HAP-1 (cell line): ENCODE data around the gene C1orf115.
"Not testable (repeated sequence)": the region's sequence is repeated elsewhere in the genome, so short reads cannot be mapped to it uniquely, and the experiment has no call there.

Source experiments
- DNase-seq, 2 experiments: peaks; one replicate each; pipeline ENCODE4 v3.0.0-alpha.2; 2016 to 2020; ENCODE audit warnings: low spot score in 2 of 2
- H3K27me3 ChIP-seq: fragments of 250-450 bp; sonication (Bioruptor Pico); 2 replicates; pipeline ENCODE4 v1.5.1; 2020; ENCODE audit warnings: low read depth, mild to moderate bottlenecking, moderate library complexity
- H3K36me3 ChIP-seq: fragments of 250-450 bp; sonication (Bioruptor Pico); replicated peaks from 2 replicates; pipeline ENCODE4 v1.5.1; 2020; ENCODE audit warnings: mild to moderate bottlenecking
- H3K4me1 ChIP-seq: fragments of 250-450 bp; sonication (Bioruptor Pico); 2 replicates; pipeline ENCODE4 v1.5.1; 2020; ENCODE audit warnings: mild to moderate bottlenecking
- H3K4me3 ChIP-seq: fragments of 250-450 bp; sonication (Bioruptor Pico); 2 replicates; pipeline ENCODE4 v1.5.1; 2020; ENCODE audit warnings: mild to moderate bottlenecking, moderate library complexity
- H3K9me3 ChIP-seq: fragments of 250-450 bp; sonication (Bioruptor Pico); 2 replicates; pipeline ENCODE4 v1.5.1; 2020; ENCODE audit warnings: mild to moderate bottlenecking, moderate library complexity
- in situ Hi-C: fragments of 300-500 bp; cut with MboI; formaldehyde crosslinking; loops from 3 replicates; pipeline ENCODE4 v1.14.3; 2020; ENCODE audit warnings: low sequenced_read_pairs, inconsistent platforms, mixed read lengths

The C1orf115 gene

GRCh38 chr1:220721266-220721665 is 31.1 kb downstream of the C1orf115 start:
- in situ Hi-C loops, H3K4me3 ChIP-seq, H3K9me3 ChIP-seq, H3K36me3 ChIP-seq, H3K4me1 ChIP-seq, DNase-seq, H3K27me3 ChIP-seq: not testable (repeated sequence)

GRCh38 chr1:220726634-220727033 is 36.5 kb downstream of the C1orf115 start:
- Histone ChIP-seq H3K27me3 (no peaks in the 10 kb centered on the region), H3K9me3 (no peaks in the 10 kb centered on the region; the same call in 1 of the 2 replicates), H3K36me3 (no peaks in the 10 kb centered on the region), H3K4me1 (no peaks in the 10 kb centered on the region), H3K4me3 (no peak overlapping the region)
- in situ Hi-C loops: no loop called here
- DNase-seq: peak in 1 of 2 experiments; percentile 23

GRCh38 chr1:220727519-220727918 is 37.4 kb downstream of the C1orf115 start:
- no peaks in the 10 kb centered on the region for H3K36me3 ChIP-seq
- DNase-seq: no peak
- H3K4me3 ChIP-seq: no peak overlapping the region
- H3K4me1 ChIP-seq: no peaks in the 10 kb centered on the region
- no peaks in the 10 kb centered on the region; the same call in 1 of the 2 replicates for H3K9me3 ChIP-seq
- in situ Hi-C loops: no loop called here
- H3K27me3 ChIP-seq: no peaks in the 10 kb centered on the region

GRCh38 chr1:220730486-220730885 is 40.3 kb downstream of the C1orf115 start:
- DNase-seq: no peak
- no peaks in the 10 kb centered on the region; the same call in 1 of the 2 replicates for H3K9me3 ChIP-seq
- no peaks in the 10 kb centered on the region for H3K36me3 ChIP-seq
- no peak overlapping the region for H3K4me3 ChIP-seq
- in situ Hi-C loops: no loop called here
- no peaks in the 10 kb centered on the region for H3K27me3 ChIP-seq
- H3K4me1 ChIP-seq: no peaks in the 10 kb centered on the region; the same call in 1 of the 2 replicates

GRCh38 chr1:220732137-220732536 is 42.0 kb downstream of the C1orf115 start:
- no peaks in the 10 kb centered on the region for H3K27me3 ChIP-seq
- in situ Hi-C loops: no loop called here
- H3K4me3 ChIP-seq: no peak overlapping the region
- H3K4me1 ChIP-seq: peaks cover 2% of the 10 kb centered on the region
- no peaks in the 10 kb centered on the region for H3K36me3 ChIP-seq
- no peak for DNase-seq
- H3K9me3 ChIP-seq: no peaks in the 10 kb centered on the region; the same call in 1 of the 2 replicates

GRCh38 chr1:220732621-220733020 is 42.5 kb downstream of the C1orf115 start:
- no peaks in the 10 kb centered on the region; the same call in 1 of the 2 replicates for H3K9me3 ChIP-seq
- in situ Hi-C loops: no loop called here
- no peak overlapping the region for H3K4me3 ChIP-seq
- DNase-seq: no peak
- H3K27me3 ChIP-seq: no peaks in the 10 kb centered on the region
- no peaks in the 10 kb centered on the region for H3K36me3 ChIP-seq
- H3K4me1 ChIP-seq: peaks cover 2% of the 10 kb centered on the region

- H3K4me3 ChIP-seq: no peak overlapping the region
Observed at GRCh38 chr1:220733086-220733601, 43.0 kb downstream of the C1orf115 start.

GRCh38 chr1:220734571-220735326 is 44.6 kb downstream of the C1orf115 start:
- Histone ChIP-seq H3K4me1 (peaks cover 2% of the 10 kb centered on the region), H3K36me3 (no peaks in the 10 kb centered on the region), H3K4me3 (no peak overlapping the region), H3K9me3 (no peaks in the 10 kb centered on the region), H3K27me3 (peaks cover 3% of the 10 kb centered on the region; the same call in 1 of the 2 replicates)
- no peak for DNase-seq
- in situ Hi-C loops: no loop called here

More at GRCh38 chr1:220733086-220733601, 43.0 kb downstream of the C1orf115 start:
- no peaks in the 10 kb centered on the region for H3K36me3 ChIP-seq
- peak; percentile 64 to 92 for DNase-seq
- H3K4me1 ChIP-seq: peaks cover 2% of the 10 kb centered on the region
- H3K9me3 ChIP-seq: no peaks in the 10 kb centered on the region; the same call in 1 of the 2 replicates
- no peaks in the 10 kb centered on the region for H3K27me3 ChIP-seq
- in situ Hi-C loops: no loop called here

GRCh38 chr1:220736283-220736682 is 46.1 kb downstream of the C1orf115 start:
- H3K9me3 ChIP-seq, H3K27me3 ChIP-seq, DNase-seq, H3K4me3 ChIP-seq, H3K4me1 ChIP-seq, in situ Hi-C loops, H3K36me3 ChIP-seq: not testable (repeated sequence)

- DNase-seq: no peak
- H3K27me3 ChIP-seq: peaks cover 5% of the 10 kb centered on the region
- H3K4me1 ChIP-seq: peaks cover 2% of the 10 kb centered on the region
- H3K4me3 ChIP-seq: no peak overlapping the region
- H3K36me3 ChIP-seq: no peaks in the 10 kb centered on the region
- in situ Hi-C loops: no loop called here
- H3K9me3 ChIP-seq: no peaks in the 10 kb centered on the region
Observed at GRCh38 chr1:220741349-220741748, 51.2 kb downstream of the C1orf115 start.

- in situ Hi-C loops: no loop called here
- peaks cover 5% of the 10 kb centered on the region for H3K27me3 ChIP-seq
- H3K9me3 ChIP-seq: no peaks in the 10 kb centered on the region
- H3K4me1 ChIP-seq: no peaks in the 10 kb centered on the region; the same call in 1 of the 2 replicates
- no peak for DNase-seq
- H3K4me3 ChIP-seq: no peak overlapping the region
- no peaks in the 10 kb centered on the region for H3K36me3 ChIP-seq
Observed at GRCh38 chr1:220741825-220742224, 51.7 kb downstream of the C1orf115 start.

- in situ Hi-C loops: no loop called here
Observed at GRCh38 chr1:220742520-220742919, 52.4 kb downstream of the C1orf115 start.

GRCh38 chr1:220746851-220747250 is 56.7 kb downstream of the C1orf115 start:
- H3K27me3 ChIP-seq: no peaks in the 10 kb centered on the region
- H3K9me3 ChIP-seq: no peaks in the 10 kb centered on the region
- no peaks in the 10 kb centered on the region for H3K36me3 ChIP-seq
- H3K4me1 ChIP-seq: peaks cover 14% of the 10 kb centered on the region
- in situ Hi-C loops: no loop called here
- H3K4me3 ChIP-seq: no peak overlapping the region
- no peak for DNase-seq

More at GRCh38 chr1:220742520-220742919, 52.4 kb downstream of the C1orf115 start:
- Histone ChIP-seq H3K4me3 (no peak overlapping the region), H3K36me3 (no peaks in the 10 kb centered on the region), H3K9me3 (no peaks in the 10 kb centered on the region), H3K4me1 (no peaks in the 10 kb centered on the region; the same call in 1 of the 2 replicates), H3K27me3 (peaks cover 5% of the 10 kb centered on the region)
- no peak for DNase-seq

- Histone ChIP-seq H3K4me3 (no peak overlapping the region), H3K36me3 (no peaks in the 10 kb centered on the region), H3K27me3 (no peaks in the 10 kb centered on the region), H3K9me3 (no peaks in the 10 kb centered on the region), H3K4me1 (peaks cover 14% of the 10 kb centered on the region)
- in situ Hi-C loops: no loop called here
- no peak for DNase-seq
Observed at GRCh38 chr1:220747437-220748088, 57.4 kb downstream of the C1orf115 start.
